Natural killer cell (primary cell): Measurements from ENCODE around the gene KRT5. TPM values are rescaled to one million over a fixed set of nuclear protein-coding genes. Genes with fewer than 3 reads are reported as not detected.
"Not testable (repeated sequence)": the region's sequence is repeated elsewhere in the genome, so short reads cannot be mapped to it uniquely, and the experiment has no call there.

Source experiments
- ATAC-seq, 3 donors: fragments of 150-1000 bp in 2 of 3; fragments of 200-7000 bp in 1 of 3; cut with Tn5 transposase; 1 replicate in 1 of 3; 2 replicates in 2 of 3; pipeline ENCODE4 v1.10.0; 2021; ENCODE audit warnings: mild to moderate bottlenecking in 2 of 3, moderate library complexity in 2 of 3
- DNase-seq, 2 donors: peaks; one replicate each; pipeline versions ENCODE4 v3.0.0 to v3.0.0-alpha.2; 2013 to 2021; ENCODE audit warnings: mixed read lengths in 1 of 2
- H3K27ac ChIP-seq: one replicate; pipeline ENCODE4 v1.5.1; 2013; ENCODE audit warnings: mild to moderate bottlenecking, low read length
- H3K27me3 ChIP-seq: one replicate; pipeline ENCODE4 v1.6.1; 2013; ENCODE audit warnings: low read length; ENCODE audit not compliant: control insufficient read depth, insufficient read depth
- H3K36me3 ChIP-seq: one replicate; pipeline ENCODE4 v1.6.1; 2013; ENCODE audit warnings: low read length; ENCODE audit not compliant: control insufficient read depth, insufficient read depth
- H3K4me1 ChIP-seq: one replicate; pipeline ENCODE4 v1.6.1; 2013; ENCODE audit warnings: low read length; ENCODE audit not compliant: control insufficient read depth, insufficient read depth
- H3K4me3 ChIP-seq: one replicate; pipeline ENCODE4 v1.5.1; 2013; ENCODE audit warnings: low read length
- H3K9me3 ChIP-seq: one replicate; pipeline ENCODE4 v1.6.1; 2013; ENCODE audit warnings: low read length; ENCODE audit not compliant: control insufficient read depth, insufficient read depth
- H3K27ac Mint-ChIP-seq, 2 donors: one replicate each; pipeline ENCODE4 v1.8.0; 2022; ENCODE audit warnings: mild to moderate bottlenecking in 2 of 2, mixed read lengths in 2 of 2, moderate library complexity in 1 of 2
- H3K27me3 Mint-ChIP-seq, 2 donors: one replicate each; pipeline ENCODE4 v1.8.0; 2022; ENCODE audit warnings: low read depth in 2 of 2, mixed read lengths in 2 of 2
- H3K36me3 Mint-ChIP-seq: one replicate; pipeline ENCODE4 v1.8.0; 2022; ENCODE audit warnings: mixed read lengths
- H3K4me1 Mint-ChIP-seq, 2 donors: one replicate each; pipeline ENCODE4 v1.8.0; 2022; ENCODE audit warnings: mixed read lengths in 2 of 2
- H3K4me3 Mint-ChIP-seq: one replicate; pipeline ENCODE4 v1.8.0; 2022; ENCODE audit warnings: mild to moderate bottlenecking, moderate library complexity, mixed read lengths
- H3K9me3 Mint-ChIP-seq, 2 donors: one replicate each; pipeline ENCODE4 v1.8.0; 2022; ENCODE audit warnings: mixed read lengths in 2 of 2
- WGBS: methylation state at CpG from one replicate; pipeline ENCODE4 v1.1.7; 2013; ENCODE audit warnings: missing lambda C conversion rate; ENCODE audit not compliant: insufficient coverage; 5-methylcytosine and 5-hydroxymethylcytosine counted together
- intact Hi-C: fragments of 100-400 bp; cut with micrococcal nuclease; formaldehyde crosslinking; loops from one replicate; pipeline ENCODE4 v1.14.2; 2022
- total RNA-seq, 4 donors: library from RNA; stranded (reverse); fragments of 120-200 nt in 1 of 4; gene quantifications; one replicate each; pipeline versions ENCODE4 v1.2.3 to v1.2.4, GENCODE V29; 2013 to 2022
- TF ChIP-seq, protein P1 (sequence below): fragments of 200-600 bp; IDR thresholded peaks from one replicate; pipeline ENCODE4 v1.8.0; 2022; ENCODE audit warnings: antibody characterized with exemption

The KRT5 gene
- total RNA-seq, 3 donors from 2014 or later (not counting 1 experiment from before 2014, with no cell fraction given), result 0.40 to 0.70 TPM; not detected in 1

DNA sequence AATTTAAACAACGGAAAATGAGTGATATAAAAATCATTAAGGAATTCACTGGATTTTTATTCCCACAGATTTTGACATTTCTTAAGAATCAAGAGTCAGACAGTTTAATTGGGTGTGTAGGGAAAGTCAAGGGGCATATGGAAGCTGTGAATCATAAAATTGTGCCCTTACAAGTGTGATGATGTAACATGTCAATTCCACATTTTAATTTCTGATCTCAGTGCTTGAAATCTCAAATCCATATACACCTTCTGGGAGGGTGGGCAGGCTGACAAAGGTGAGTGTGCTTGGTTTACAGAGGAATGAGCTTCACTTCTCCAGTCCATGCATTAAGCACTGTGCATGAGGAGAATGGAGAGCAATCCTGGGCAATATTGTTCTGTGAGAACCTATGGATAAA is 26.1 kb downstream of the KRT5 start:
- peaks cover 2% of the 10 kb centered on the region for H3K27me3 ChIP-seq
- no peak for DNase-seq
- no peak overlapping the region for H3K4me3 ChIP-seq
- intact Hi-C loops, result no loop called here
- 100% methylated on average over 1 of the region's 1 CpG for WGBS
- H3K9me3 ChIP-seq, result no peaks in the 10 kb centered on the region
- no peak for ATAC-seq
- no peak overlapping the region for H3K27ac ChIP-seq
- Mint-ChIP-seq H3K27ac (no peak overlapping the region), H3K27me3 (peaks cover 36 to 48% of the 10 kb centered on the region in 2 donors), H3K36me3 (no peaks in the 10 kb centered on the region), H3K9me3 (no peaks in the 10 kb centered on the region), H3K4me1 (peaks cover 0 to 6% of the 10 kb centered on the region in 2 donors), H3K4me3 (no peak overlapping the region)
- no peaks in the 10 kb centered on the region for H3K36me3 ChIP-seq
- no peaks in the 10 kb centered on the region for H3K4me1 ChIP-seq
- TF ChIP-seq, protein P1, sequence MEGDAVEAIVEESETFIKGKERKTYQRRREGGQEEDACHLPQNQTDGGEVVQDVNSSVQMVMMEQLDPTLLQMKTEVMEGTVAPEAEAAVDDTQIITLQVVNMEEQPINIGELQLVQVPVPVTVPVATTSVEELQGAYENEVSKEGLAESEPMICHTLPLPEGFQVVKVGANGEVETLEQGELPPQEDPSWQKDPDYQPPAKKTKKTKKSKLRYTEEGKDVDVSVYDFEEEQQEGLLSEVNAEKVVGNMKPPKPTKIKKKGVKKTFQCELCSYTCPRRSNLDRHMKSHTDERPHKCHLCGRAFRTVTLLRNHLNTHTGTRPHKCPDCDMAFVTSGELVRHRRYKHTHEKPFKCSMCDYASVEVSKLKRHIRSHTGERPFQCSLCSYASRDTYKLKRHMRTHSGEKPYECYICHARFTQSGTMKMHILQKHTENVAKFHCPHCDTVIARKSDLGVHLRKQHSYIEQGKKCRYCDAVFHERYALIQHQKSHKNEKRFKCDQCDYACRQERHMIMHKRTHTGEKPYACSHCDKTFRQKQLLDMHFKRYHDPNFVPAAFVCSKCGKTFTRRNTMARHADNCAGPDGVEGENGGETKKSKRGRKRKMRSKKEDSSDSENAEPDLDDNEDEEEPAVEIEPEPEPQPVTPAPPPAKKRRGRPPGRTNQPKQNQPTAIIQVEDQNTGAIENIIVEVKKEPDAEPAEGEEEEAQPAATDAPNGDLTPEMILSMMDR, result no peak

DNA sequence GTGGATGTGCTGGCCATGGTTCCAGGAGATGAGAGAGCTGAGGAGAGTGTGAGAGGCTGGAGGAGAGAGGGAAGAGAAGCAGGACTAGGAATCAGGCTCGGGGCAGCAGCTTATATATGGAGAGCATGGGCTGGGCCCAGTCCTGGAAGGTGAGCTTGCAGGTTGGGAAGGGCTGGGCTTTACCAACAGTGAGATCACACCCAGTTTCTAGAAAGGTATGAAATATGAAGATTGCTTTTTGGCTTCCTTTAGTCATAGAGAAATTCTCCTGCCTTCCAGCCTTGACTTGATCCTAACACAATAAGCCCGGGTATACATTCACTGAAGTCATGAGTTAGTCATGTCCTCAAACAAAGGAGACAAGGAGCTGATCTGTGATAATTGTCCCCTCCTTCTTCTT is 27.0 kb downstream of the KRT5 start, which contains the start of gene KRT6A:
Gene KRT6A (minus strand): TSS at position 86 of the 400 bp plus-strand sequence. CDS start 69 bp downstream, at position 17.
- H3K27ac Mint-ChIP-seq, result no peak within 1 kb of the TSS
- H3K36me3 Mint-ChIP-seq, result no peaks in the 10 kb centered on the region
- no peaks in the 10 kb centered on the region for H3K9me3 Mint-ChIP-seq
- H3K27ac ChIP-seq, result no peak within 1 kb of the TSS
- H3K27me3 ChIP-seq, result peaks cover 2% of the 10 kb centered on the region
- peaks cover 39 to 54% of the 10 kb centered on the region in 2 donors for H3K27me3 Mint-ChIP-seq
- no peak within 1 kb of the TSS for H3K4me3 ChIP-seq
- WGBS, result 90% methylated on average over 2 of the region's 2 CpGs
- DNase-seq, result no peak
- peaks cover 0 to 6% of the 10 kb centered on the region in 2 donors for H3K4me1 Mint-ChIP-seq
- TF ChIP-seq, protein P1, result no peak
- H3K4me1 ChIP-seq, result no peaks in the 10 kb centered on the region
- H3K36me3 ChIP-seq, result no peaks in the 10 kb centered on the region
- no peak for ATAC-seq
- H3K4me3 Mint-ChIP-seq, result no peak within 1 kb of the TSS
- intact Hi-C loops, result no loop called here
- no peaks in the 10 kb centered on the region for H3K9me3 ChIP-seq

DNA sequence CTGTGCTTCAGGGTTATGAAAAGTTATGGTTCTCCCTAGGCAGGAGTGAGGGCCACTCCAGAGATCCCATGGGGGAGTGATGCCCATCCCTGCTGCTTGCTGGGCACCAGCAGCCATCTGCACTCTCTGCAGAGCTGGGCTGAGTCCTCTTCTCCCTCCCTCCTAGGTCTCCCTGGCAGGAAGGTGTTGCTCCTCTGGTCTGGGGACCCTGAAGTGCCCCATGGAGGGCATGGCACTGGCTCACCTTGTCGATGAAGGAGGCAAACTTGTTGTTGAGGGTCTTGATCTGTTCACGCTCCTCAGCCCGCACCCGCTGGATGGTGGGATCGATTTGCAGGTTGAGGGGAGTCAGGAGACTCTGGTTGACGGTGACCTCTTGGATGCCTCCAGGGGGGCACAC is 27.8 kb downstream of the KRT5 start:
- H3K36me3 Mint-ChIP-seq, H3K4me1 ChIP-seq, intact Hi-C loops, H3K36me3 ChIP-seq, H3K4me1 Mint-ChIP-seq, H3K27ac ChIP-seq, H3K4me3 Mint-ChIP-seq, H3K27me3 ChIP-seq, ATAC-seq, H3K27ac Mint-ChIP-seq, H3K9me3 Mint-ChIP-seq, H3K9me3 ChIP-seq, DNase-seq, H3K4me3 ChIP-seq: not testable (repeated sequence)
- WGBS, result 96% methylated on average over 5 of the region's 6 CpGs
- peaks cover 37 to 51% of the 10 kb centered on the region in 2 donors for H3K27me3 Mint-ChIP-seq

DNA sequence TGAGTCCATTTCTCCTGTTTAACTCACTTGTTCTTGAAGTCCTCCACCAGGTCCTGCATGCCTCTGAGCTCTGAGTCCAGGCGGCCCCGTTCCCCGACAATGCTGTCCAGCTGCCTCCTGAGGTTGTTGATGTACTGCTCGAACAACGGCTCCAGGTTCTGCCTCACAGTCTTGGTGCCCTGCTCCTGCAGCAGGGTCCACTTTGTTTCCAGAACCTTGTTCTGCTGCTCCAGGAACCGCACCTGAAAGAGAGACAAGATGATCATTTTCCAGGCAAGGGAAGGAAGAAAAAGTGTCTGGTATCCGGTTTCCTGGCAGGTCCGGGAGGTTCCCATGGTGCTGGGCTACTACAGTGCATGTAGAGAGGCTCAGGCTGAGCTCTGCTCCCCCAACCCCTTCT is 28.7 kb downstream of the KRT5 start:
- H3K36me3 Mint-ChIP-seq, H3K27me3 ChIP-seq, ATAC-seq, H3K4me1 ChIP-seq, H3K9me3 ChIP-seq, H3K27ac ChIP-seq, DNase-seq, H3K36me3 ChIP-seq, H3K4me3 ChIP-seq, H3K4me1 Mint-ChIP-seq, intact Hi-C loops, H3K27ac Mint-ChIP-seq, H3K9me3 Mint-ChIP-seq: not testable (repeated sequence)
- peaks cover 39 to 60% of the 10 kb centered on the region in 2 donors for H3K27me3 Mint-ChIP-seq
- WGBS, result 85% methylated on average over 8 of the region's 8 CpGs
- H3K4me3 Mint-ChIP-seq, result peak overlapping the region; percentile 17
